SK-N-SH (cell line): ENCODE measurements around the gene CFAP69. TPM values are rescaled to one million over a fixed set of nuclear protein-coding genes. Genes with fewer than 3 reads are reported as not detected.

Experiments
- CTCF ChIA-PET: fragments of 300-600, 350-600 bp; formaldehyde crosslinking; extraction: SDS; loops from one replicate; lab custom pipeline; 2021; lab: Yijun Ruan, JAX
- POLR2A ChIA-PET: fragments of 350-600 bp; sonication (Branson Sonifier 250); formaldehyde crosslinking; extraction: SDS; loops from one replicate; lab custom pipeline; 2020; ENCODE audit warnings: antibody characterized with exemption, inconsistent platforms; lab: Yijun Ruan, JAX
- DNase-seq: peaks from one replicate; pipeline ENCODE4 v3.0.0; 2012
- H2AFZ ChIP-seq: fragments of 200-600 bp; sonication (generic); 2 replicates; pipeline ENCODE4 v1.8.1; 2016; ENCODE audit warnings: antibody characterized with exemption, mild to moderate bottlenecking, low read depth
- H3F3A ChIP-seq: fragments of 200-600 bp; sonication (generic); replicated peaks from 2 replicates; pipeline ENCODE3; 2016; ENCODE audit warnings: antibody characterized with exemption, mild to moderate bottlenecking; ENCODE audit not compliant: insufficient read depth
- H3K27ac ChIP-seq, 2 experiments: fragments of 200-500 bp in 1 of 2; fragments of 200-600 bp in 1 of 2; sonication (Bioruptor generic) in 1 of 2; sonication (generic), shearing (Covaris generic) in 1 of 2; 2 replicates each; pipeline versions ENCODE4 v1.5.1 to v1.6.1; 2014 to 2016; ENCODE audit warnings: low read depth in 2 of 2, inconsistent platforms in 1 of 2, low read length in 1 of 2, mild to moderate bottlenecking in 1 of 2, mixed read lengths in 1 of 2
- H3K27me3 ChIP-seq: fragments of 200-600 bp; sonication (generic), shearing (Covaris generic); 2 replicates; pipeline ENCODE4 v1.6.1; 2016; ENCODE audit warnings: mixed run types; ENCODE audit not compliant: insufficient read depth
- H3K36me3 ChIP-seq, 2 experiments: fragments of 200-500 bp in 1 of 2; fragments of 200-600 bp in 1 of 2; sonication (Bioruptor generic) in 1 of 2; sonication (generic) in 1 of 2; replicated peaks in 1 of 2; 2 replicates each; pipeline versions ENCODE3 to v1.5.1; 2014 to 2016; ENCODE audit warnings: low read length in 1 of 2, mild to moderate bottlenecking in 1 of 2; ENCODE audit not compliant: insufficient read depth in 2 of 2, control insufficient read depth in 1 of 2
- H3K4me1 ChIP-seq, 2 experiments: fragments of 200-500 bp in 1 of 2; fragments of 200-600 bp in 1 of 2; sonication (Bioruptor generic) in 1 of 2; sonication (generic), shearing (Covaris generic) in 1 of 2; 2 replicates each; pipeline versions ENCODE4 v1.5.1 to v1.6.1; 2014 to 2016; ENCODE audit warnings: low read depth in 1 of 2, low read length in 1 of 2, mixed run types in 1 of 2; ENCODE audit not compliant: insufficient read depth in 2 of 2, control insufficient read depth in 1 of 2
- H3K4me2 ChIP-seq: fragments of 200-600 bp; sonication (generic), shearing (Covaris generic); 2 replicates; pipeline ENCODE4 v1.6.1; 2017; ENCODE audit warnings: mixed run types
- H3K4me3 ChIP-seq, 2 experiments: fragments of 200-500 bp in 1 of 2; fragments of 200-600 bp in 1 of 2; sonication (Bioruptor generic) in 1 of 2; sonication (generic), shearing (Covaris generic) in 1 of 2; 2 replicates each; pipeline versions ENCODE4 v1.5.1 to v1.8.1; 2014 to 2016; ENCODE audit warnings: low read depth in 2 of 2, inconsistent platforms in 1 of 2, low read length in 1 of 2, mild to moderate bottlenecking in 1 of 2, mixed read lengths in 1 of 2, moderate library complexity in 1 of 2
- H3K79me2 ChIP-seq: fragments of 200-600 bp; sonication (generic); 2 replicates; pipeline ENCODE4 v1.8.1; 2017; ENCODE audit warnings: mild to moderate bottlenecking; ENCODE audit not compliant: insufficient read depth
- H3K9ac ChIP-seq: fragments of 200-600 bp; sonication (generic); 2 replicates; pipeline ENCODE4 v1.6.1; 2017; ENCODE audit warnings: mixed run types
- H3K9me2 ChIP-seq: fragments of 200-600 bp; sonication (generic); 2 replicates; pipeline ENCODE4 v1.6.1; 2017; ENCODE audit warnings: mixed run types
- H3K9me3 ChIP-seq: fragments of 200-600 bp; sonication (generic); 2 replicates; pipeline ENCODE4 v1.6.1; 2017; ENCODE audit warnings: mixed run types, mild to moderate bottlenecking, moderate library complexity
- H4K20me1 ChIP-seq: fragments of 200-600 bp; sonication (generic); 2 replicates; pipeline ENCODE4 v1.6.1; 2017; ENCODE audit warnings: mild to moderate bottlenecking, mixed run types; ENCODE audit not compliant: insufficient read depth
- FOXM1 ChIP-seq: IDR thresholded peaks from 2 replicates; pipeline ENCODE4 v1.4.0; 2012; ENCODE audit warnings: low read depth, mild to moderate bottlenecking
- SMC3 ChIP-seq: IDR thresholded peaks from 2 replicates; pipeline ENCODE4 v1.6.1; 2012; ENCODE audit warnings: low read depth, low read length, improper control_type of control experiment
- TEAD4 ChIP-seq: IDR thresholded peaks from 2 replicates; pipeline ENCODE4 v1.4.0; 2012; ENCODE audit warnings: mild to moderate bottlenecking, borderline replicate concordance; ENCODE audit not compliant: insufficient read depth
- WGBS: methylation state at CpG from one replicate; pipeline ENCODE4 v1.1.6; 2017; ENCODE audit warnings: low lambda C conversion rate; 5-methylcytosine and 5-hydroxymethylcytosine counted together
- polyA plus RNA-seq, 3 experiments: library from polyadenylated mRNA; depleted of rRNA; stranded (reverse); fragments of >200 nt; gene quantifications; 2 replicates each; pipeline ENCODE4 v1.2.3, GENCODE V29; 2012
- TF ChIP-seq, protein P1 (sequence below): fragments of 200-600 bp; sonication (generic); IDR thresholded peaks from 2 replicates; pipeline ENCODE4 v1.6.1; 2017; ENCODE audit warnings: antibody characterized with exemption, mild to moderate bottlenecking, moderate library complexity
- TF ChIP-seq, protein P2 (sequence below): IDR thresholded peaks from 2 replicates; pipeline ENCODE4 v1.6.1; 2012; ENCODE audit warnings: mild to moderate bottlenecking, low read depth, low read length, moderate library complexity
- TF ChIP-seq, protein P3 (sequence below): fragments of 150-350 bp; IDR thresholded peaks from 2 replicates; pipeline ENCODE4 v1.6.1; 2017; ENCODE audit warnings: antibody characterized with exemption, low read length, low read depth, borderline replicate concordance

The CFAP69 gene
- polyA plus RNA-seq, 1 of the 3 experiments (the other 2 are of a cell fraction): 2.3 TPM

DNA sequence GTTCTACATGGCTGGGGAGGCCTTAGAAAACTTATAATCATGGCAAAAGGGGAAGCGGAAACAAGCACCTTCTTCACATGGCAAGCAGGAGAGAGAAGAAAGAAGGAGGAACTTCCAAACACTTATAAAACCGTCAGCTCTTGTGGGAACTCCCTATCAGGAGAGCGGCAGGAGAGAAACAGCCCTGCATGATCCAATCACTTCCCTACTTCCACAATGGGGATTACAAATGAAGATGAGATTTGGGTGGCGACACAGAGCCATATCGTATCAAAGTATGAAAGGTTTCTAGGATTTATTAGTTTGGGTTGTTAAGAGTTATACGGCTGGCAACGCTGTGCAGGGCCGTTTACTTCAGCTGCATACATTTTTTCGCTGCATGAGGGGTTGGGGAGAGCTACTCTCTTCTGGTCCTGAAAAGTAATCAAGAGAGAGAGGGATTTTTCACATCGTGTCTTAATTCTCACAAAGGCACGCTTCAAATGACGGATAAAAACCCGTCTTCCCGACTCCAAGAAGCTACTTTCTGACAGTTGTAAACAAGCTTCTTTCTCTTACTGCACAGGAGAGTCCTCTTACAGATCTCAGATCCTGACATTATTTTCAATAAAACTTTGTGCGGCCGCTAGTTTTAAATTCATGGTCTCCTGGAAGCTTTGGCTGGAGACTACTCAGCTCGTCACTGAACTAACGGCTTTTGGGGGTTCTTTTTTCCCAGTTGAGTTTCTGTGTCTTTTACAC lies 100.8 kb downstream of the CFAP69 start:
- peaks cover 42% of the 10 kb centered on the region for H3K79me2 ChIP-seq
- 14% methylated on average over 18 of the region's 18 CpGs for WGBS
- H3K9ac ChIP-seq: peak overlapping the region; percentile 91
- no peaks in the 10 kb centered on the region for H3K9me3 ChIP-seq
- peak overlapping the region; percentile 74 to 82 for H3K27ac ChIP-seq
- peaks cover 0 to 4% of the 10 kb centered on the region in 2 experiments for H3K36me3 ChIP-seq
- peak overlapping the region; percentile 100 for H2AFZ ChIP-seq
- no peaks in the 10 kb centered on the region for H3K9me2 ChIP-seq
- no peak for TF ChIP-seq SMC3
- TF ChIP-seq FOXM1: no peak
- TF ChIP-seq TEAD4: no peak
- TF ChIP-seq, protein P1, sequence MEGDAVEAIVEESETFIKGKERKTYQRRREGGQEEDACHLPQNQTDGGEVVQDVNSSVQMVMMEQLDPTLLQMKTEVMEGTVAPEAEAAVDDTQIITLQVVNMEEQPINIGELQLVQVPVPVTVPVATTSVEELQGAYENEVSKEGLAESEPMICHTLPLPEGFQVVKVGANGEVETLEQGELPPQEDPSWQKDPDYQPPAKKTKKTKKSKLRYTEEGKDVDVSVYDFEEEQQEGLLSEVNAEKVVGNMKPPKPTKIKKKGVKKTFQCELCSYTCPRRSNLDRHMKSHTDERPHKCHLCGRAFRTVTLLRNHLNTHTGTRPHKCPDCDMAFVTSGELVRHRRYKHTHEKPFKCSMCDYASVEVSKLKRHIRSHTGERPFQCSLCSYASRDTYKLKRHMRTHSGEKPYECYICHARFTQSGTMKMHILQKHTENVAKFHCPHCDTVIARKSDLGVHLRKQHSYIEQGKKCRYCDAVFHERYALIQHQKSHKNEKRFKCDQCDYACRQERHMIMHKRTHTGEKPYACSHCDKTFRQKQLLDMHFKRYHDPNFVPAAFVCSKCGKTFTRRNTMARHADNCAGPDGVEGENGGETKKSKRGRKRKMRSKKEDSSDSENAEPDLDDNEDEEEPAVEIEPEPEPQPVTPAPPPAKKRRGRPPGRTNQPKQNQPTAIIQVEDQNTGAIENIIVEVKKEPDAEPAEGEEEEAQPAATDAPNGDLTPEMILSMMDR: no peak
- TF ChIP-seq, protein P2, sequence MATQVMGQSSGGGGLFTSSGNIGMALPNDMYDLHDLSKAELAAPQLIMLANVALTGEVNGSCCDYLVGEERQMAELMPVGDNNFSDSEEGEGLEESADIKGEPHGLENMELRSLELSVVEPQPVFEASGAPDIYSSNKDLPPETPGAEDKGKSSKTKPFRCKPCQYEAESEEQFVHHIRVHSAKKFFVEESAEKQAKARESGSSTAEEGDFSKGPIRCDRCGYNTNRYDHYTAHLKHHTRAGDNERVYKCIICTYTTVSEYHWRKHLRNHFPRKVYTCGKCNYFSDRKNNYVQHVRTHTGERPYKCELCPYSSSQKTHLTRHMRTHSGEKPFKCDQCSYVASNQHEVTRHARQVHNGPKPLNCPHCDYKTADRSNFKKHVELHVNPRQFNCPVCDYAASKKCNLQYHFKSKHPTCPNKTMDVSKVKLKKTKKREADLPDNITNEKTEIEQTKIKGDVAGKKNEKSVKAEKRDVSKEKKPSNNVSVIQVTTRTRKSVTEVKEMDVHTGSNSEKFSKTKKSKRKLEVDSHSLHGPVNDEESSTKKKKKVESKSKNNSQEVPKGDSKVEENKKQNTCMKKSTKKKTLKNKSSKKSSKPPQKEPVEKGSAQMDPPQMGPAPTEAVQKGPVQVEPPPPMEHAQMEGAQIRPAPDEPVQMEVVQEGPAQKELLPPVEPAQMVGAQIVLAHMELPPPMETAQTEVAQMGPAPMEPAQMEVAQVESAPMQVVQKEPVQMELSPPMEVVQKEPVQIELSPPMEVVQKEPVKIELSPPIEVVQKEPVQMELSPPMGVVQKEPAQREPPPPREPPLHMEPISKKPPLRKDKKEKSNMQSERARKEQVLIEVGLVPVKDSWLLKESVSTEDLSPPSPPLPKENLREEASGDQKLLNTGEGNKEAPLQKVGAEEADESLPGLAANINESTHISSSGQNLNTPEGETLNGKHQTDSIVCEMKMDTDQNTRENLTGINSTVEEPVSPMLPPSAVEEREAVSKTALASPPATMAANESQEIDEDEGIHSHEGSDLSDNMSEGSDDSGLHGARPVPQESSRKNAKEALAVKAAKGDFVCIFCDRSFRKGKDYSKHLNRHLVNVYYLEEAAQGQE: no peak
- TF ChIP-seq, protein P3, sequence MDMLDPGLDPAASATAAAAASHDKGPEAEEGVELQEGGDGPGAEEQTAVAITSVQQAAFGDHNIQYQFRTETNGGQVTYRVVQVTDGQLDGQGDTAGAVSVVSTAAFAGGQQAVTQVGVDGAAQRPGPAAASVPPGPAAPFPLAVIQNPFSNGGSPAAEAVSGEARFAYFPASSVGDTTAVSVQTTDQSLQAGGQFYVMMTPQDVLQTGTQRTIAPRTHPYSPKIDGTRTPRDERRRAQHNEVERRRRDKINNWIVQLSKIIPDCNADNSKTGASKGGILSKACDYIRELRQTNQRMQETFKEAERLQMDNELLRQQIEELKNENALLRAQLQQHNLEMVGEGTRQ: no peak
- DNase-seq: peak; percentile 39
- H3K4me2 ChIP-seq: peak overlapping the region; percentile 84
- H3K27me3 ChIP-seq: no peaks in the 10 kb centered on the region
- peak overlapping the region; percentile 81 to 95 for H3K4me3 ChIP-seq
- peaks cover 7 to 15% of the 10 kb centered on the region in 2 experiments; a peak in 3 of 4 replicates for H3K4me1 ChIP-seq
- peaks cover 6% of the 10 kb centered on the region for H3F3A ChIP-seq
- POLR2A ChIA-PET: interaction anchor here (0.7 to 1.0 kb wide), 4 partner anchors 9 to 1900 kb away, joined by 3 to 4 read pairs (median 4); partner anchors contain the start of genes ANKIB1 and KRIT1
- no peaks in the 10 kb centered on the region for H4K20me1 ChIP-seq
- CTCF ChIA-PET: interaction anchor here (0.7 to 2.1 kb wide), 29 partner anchors 8 to 251 kb away, joined by 3 to 11 read pairs (median 4); partner anchors contain the start of genes CLDN12, FAM237B and STEAP2
